ENCODE measurements around the gene KAT14.

- TF ChIP-seq CTCF (IDR thresholded peaks at IDR 0.05) (no peak), POLR2A (IDR thresholded peaks at IDR 0.05) (no peak)
These were observed 75.3 kb downstream of the KAT14 start for GRCh38 chr20:18213002-18213401.
